ENCODE data around the gene PTCD3.

GRCh38 chr2:86078774-86079545, 27.1 kb upstream of the PTCD3 start:
- TF ChIP-seq CTCF (IDR thresholded peaks at IDR 0.05; ENCODE audit: insufficient read depth, low read length): no peak
- TF ChIP-seq REST (IDR thresholded peaks at IDR 0.05; ENCODE audit: insufficient replicate concordance, low read depth): no peak
- TF ChIP-seq SPI1 (IDR thresholded peaks at IDR 0.05; ENCODE audit: borderline replicate concordance, low read depth): no peak
- TF ChIP-seq POLR2AphosphoS5 (IDR thresholded peaks at IDR 0.05; ENCODE audit: low read depth): no peak
- TF ChIP-seq GABPA (IDR thresholded peaks at IDR 0.05; ENCODE audit: low read depth): no peak

Measured in HL-60 (cell line).